Hematopoietic multipotent progenitor cell (in vitro differentiated cells): ENCODE data around the gene NELFB. TPM values are rescaled to one million over a fixed set of nuclear protein-coding genes. Genes with fewer than 3 reads are reported as not detected.
A peak's percentile ranks its signal among the peaks of the same experiment; 100 is the strongest.
"Not testable (repeated sequence)": the region's sequence is repeated elsewhere in the genome, so short reads cannot be mapped to it uniquely, and the experiment has no call there.

Source experiments
- DNase-seq, 3 donors: peaks; one replicate each; pipeline ENCODE4 v3.0.0-alpha.2; 2011 to 2015; ENCODE audit warnings: low read depth in 2 of 3, low spot score in 2 of 3
- total RNA-seq: library from RNA; depleted of rRNA; stranded (reverse); fragments of >200 nt; gene quantifications from one replicate; pipeline ENCODE4 v1.2.3, GENCODE V29; 2012

Gene NELFB
- total RNA-seq, 1 donor: 72.7 TPM

DNA sequence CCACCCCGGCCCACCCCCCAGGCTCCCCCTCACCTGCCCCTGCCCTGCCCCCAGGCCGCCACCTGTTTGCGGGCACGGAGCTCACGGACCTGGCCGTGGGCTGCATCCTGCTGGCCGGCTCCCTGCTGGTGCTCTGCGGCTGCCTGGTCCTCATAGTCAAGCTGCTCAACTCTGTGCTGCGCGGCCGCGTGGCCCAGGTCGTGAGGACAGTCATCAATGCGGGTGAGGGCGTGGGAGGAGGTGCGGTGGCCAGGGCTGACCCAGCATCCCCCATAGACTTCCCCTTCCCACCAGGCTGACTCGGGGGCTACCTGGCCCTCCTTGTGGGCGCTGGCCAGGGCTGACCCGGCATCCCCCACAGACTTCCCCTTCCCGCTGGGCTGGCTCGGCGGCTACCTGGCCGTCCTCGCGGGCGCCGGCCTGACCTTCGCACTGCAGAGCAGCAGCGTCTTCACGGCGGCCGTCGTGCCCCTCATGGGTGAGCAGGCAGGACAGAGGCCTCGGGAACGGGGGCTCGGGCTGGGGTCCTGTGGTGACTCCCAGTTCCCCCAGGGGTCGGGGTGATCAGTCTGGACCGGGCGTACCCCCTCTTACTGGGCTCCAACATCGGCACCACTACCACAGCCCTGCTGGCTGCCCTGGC lies 21.0 kb upstream of the NELFB start:
- no peak for DNase-seq

DNA sequence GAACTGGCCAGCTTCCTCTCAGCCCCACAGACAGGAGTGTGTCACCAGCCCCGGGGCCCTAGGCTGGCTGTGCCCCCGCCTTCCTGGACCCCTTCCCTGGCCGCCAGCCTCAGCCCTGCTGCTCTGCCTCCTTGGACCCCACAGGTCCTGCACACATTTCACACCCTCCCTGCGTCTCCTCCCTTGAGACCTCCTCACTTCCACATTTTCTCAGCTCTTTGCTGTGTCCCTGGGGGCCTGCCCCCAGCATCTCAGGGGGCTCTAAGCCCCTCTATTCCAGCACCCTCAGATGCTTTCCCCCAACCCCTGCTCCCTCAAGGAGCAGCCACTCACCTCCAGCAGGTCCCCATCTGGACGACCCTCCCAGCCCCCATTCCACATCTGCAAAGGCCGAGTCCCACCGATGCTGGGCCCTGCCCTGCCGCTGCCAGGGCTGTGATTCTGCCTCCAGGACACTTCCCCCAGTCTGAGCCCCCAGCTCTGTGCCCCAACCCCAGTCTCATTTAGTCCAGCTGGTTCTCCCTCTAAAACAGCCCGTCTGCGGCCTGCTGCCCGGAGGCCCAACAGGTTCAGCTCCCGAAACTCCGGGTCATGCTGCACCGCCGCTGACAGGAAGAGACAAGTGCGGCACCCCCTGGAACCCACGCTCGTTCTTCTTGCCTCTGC lies 20.2 kb upstream of the NELFB start:
- no peak for DNase-seq

DNA sequence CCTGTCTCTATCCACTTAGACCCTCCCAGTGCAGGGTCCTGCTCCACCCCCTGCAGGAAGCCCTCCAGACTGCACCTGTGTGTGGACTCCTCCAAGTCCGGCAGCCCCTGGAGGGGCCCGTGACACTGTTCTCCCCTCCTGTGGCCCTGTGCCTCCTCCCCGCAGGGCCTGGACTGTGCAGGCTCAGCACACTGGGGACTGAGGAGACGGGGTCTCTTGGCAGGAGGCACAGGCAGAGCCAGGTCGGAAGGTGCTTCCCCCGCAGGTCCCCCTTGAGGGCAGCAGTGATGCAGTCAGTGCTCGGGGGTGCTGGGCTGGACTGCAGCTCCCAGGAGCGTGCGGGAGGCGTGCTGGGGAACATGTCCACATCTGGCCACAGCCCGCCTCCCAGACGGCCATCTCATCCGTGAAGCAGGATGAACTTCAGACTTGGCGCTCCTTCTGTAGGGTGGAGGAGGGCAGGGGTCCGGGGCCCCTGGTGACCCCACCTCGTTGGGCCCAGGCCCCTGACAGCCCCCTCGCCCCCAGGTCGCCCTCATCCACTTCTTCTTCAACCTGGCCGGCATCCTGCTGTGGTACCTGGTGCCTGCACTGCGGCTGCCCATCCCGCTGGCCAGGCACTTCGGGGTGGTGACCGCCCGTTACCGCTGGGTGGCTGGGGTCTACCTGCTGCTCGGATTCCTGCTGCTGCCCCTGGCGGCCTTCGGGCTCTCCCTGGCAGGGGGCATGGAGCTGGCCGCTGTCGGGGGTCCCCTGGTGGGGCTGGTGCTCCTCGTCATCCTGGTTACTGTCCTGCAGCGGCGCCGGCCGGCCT lies 19.5 kb upstream of the NELFB start:
- no peak for DNase-seq

DNA sequence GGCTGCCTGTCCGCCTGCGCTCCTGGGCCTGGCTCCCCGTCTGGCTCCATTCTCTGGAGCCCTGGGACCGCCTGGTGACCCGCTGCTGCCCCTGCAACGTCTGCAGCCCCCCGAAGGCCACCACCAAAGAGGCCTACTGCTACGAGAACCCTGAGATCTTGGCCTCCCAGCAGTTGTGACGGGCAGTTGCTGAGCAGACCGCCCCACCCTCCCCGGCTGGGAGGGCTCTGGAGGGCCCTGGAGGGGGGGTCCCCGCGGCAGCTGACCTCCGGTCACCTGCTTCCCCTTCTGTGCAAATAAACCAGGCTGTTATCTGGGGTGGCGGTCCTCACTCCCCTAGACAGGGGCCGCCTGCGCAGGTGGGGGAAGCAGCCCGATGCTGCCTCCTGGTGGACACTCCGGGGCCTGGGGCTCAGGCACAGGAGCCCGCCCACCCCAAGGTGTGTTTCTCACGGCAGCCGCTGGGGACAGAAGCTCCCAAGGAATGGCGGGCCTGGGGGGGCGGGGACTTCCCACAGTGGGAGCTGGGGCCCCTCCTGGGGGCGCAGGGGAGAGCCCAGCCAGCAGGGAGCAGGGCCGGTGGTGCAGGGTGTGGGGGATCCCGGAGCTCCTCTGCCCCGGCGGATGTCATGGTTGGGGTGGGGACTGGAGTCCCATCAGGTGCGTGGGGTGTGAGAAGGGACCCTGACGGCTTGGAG lies 18.7 kb upstream of the NELFB start:
- peak; percentile 82 to 94 (median 91) for DNase-seq

DNA sequence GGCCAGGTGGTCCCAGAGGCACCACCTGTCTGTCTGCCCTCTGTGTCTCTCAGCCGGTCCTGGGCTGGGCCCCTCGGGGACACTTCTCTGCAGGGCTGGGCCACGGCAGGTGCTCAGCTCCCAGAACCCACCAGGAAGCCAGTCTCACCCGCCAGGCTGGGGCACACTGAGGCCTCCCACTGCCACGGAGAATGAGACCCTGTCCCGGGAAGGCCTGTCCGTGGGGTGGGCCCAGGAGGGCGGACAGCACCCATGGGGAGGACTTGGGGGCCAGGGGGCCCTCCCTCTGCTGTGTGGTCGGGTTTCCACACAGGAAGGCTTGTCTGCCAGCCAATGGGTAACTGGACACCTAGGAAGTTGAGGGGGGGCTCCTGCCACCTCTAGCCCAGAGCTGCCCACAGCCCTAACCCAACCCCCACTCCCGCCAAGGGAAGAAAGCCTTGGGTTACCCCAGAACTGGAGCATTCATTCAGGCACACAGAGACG lies 18.1 kb upstream of the NELFB start:
- DNase-seq: no peak

DNA sequence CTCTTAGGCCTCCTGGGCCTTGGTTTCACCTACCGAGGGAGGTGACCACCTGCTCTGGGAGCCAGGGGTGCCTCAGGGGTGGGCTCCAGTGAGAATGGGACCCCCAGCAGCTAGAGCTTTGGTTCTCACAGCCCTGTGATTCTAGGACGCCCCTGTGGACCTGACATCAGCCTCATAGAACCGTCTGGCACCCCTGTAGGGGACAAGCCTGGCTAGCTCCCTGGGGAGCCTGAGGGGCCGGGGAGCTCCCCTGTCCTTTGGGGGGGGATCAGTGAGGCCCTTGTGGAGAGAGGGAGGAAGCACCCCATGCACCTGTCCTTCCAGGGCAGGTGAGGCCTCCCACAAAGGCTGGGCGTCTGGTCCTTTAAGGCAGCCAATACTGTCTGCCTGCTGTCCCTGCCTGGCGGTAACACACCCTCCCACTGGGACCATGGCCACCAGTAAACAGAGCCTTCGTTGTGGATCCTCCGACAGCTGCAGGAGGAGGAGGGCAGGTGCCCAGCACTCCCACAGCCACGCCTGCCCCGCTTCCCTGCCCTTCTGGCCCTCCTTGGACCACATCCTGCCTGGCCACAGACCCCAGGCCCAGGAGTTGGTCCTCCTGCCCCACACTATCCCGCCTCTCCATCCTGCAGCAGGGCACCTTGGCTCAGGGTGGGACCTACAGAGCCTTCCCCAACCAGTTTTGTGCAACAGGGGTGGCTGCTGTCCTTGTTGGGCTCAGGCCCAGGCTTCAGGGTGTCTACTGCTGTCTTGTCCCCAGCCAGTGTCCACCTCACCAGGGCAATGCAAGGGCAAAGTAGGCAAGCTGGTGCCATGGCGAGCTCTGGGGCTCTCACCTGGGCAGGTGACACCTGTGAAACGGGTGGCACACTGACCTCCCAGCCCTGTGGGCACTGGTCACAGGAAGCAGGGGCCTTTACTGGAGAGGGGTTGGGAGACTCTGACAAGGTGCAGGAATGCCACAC lies 17.1 kb upstream of the NELFB start:
- DNase-seq: no peak

DNA sequence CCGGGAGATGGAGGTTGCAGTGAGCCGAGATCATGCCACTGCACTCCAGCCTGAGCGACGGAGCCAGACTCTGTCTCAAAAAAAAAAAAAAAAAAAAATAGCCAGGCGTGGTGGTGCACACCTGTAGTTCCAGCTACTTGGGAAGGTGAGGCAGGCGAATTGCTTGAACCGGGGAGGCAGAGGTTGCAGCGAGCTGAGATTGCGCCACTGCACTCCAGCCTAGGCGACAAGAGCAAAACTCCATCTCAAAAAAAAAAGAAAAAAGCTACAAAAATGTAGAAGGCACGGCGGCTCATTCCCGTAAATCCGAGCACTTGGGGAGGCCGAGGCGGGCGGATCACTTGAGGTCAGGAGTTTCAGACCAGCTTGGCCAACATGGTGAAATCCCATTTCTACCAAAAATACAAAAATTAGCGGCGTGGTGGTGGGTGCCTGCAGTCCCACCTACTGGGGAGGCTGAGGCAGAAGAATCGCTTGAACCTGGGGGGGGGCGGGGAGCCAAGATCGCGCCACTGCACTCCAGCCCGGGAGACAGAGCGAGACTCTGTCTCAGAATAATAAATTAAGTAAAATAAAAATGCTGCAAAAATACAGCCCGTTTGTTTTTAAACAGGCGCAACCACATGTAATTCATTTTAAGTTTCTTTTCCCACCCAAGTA lies 15.5 kb upstream of the NELFB start:
- not testable (repeated sequence) for DNase-seq

DNA sequence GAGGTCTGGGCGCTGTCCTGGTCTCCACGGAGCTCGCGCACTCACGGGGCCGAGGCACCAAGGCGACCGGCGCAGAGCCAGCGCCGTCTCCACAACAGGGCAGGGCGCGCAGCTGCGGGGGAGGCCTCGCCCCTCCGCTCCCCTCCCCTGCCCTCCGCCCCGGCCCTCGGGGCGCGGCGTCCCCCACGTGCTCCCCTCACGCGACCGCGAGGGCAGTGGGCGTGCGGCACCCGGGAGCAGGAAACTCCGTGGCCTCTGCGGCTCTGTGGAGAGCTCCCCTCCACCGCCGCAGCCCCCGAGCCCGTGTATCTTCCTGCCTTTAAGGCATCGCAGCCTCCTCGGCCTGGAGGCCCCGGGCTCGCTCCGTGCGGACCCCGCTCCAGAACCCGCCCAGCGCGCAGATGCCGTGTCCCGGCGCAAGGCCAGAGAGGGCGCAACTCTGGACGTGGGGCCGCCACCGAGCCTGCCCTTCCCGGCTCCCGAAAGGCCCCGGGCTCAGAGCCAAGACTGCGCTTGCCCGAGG lies 14.7 kb upstream of the NELFB start:
- peak; percentile 50 to 85 (median 83) for DNase-seq

DNA sequence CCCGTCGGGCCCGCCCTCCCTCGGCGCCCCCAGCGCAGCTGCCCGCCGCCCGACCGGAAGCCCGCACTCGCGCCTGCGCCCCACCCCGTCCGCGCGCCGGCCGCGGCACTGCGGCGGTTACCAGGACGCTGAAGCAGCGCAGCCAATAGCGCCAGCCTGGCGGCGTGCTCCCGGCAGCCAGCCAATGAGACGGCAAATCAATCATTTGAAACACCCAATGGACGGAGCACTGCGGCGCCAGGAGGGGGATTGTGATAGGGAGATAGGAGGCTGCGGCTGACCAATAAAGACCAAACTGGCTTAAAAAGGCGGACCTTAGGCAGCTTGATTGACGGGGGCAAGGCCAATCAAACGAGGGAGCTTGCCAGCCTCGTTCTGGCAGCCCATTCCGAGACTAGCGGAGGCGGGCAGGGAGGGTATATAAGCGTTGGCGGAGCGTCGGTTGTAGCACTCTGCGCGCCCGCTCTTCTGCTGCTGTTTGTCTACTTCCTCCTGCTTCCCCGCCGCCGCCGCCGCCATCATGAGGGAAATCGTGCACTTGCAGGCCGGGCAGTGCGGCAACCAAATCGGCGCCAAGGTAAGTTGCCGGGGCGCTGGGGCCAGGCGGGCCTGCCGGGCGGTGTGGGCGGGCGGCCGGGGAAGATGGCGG lies 14.2 kb upstream of the NELFB start, which contains the start of gene TUBB4B:
TSS of gene TUBB4B (plus strand) at position 447 of the 649 bp plus-strand sequence. CDS start at position 521, 74 bp downstream.
- DNase-seq: peak; percentile 99 to 100 (median 100)

DNA sequence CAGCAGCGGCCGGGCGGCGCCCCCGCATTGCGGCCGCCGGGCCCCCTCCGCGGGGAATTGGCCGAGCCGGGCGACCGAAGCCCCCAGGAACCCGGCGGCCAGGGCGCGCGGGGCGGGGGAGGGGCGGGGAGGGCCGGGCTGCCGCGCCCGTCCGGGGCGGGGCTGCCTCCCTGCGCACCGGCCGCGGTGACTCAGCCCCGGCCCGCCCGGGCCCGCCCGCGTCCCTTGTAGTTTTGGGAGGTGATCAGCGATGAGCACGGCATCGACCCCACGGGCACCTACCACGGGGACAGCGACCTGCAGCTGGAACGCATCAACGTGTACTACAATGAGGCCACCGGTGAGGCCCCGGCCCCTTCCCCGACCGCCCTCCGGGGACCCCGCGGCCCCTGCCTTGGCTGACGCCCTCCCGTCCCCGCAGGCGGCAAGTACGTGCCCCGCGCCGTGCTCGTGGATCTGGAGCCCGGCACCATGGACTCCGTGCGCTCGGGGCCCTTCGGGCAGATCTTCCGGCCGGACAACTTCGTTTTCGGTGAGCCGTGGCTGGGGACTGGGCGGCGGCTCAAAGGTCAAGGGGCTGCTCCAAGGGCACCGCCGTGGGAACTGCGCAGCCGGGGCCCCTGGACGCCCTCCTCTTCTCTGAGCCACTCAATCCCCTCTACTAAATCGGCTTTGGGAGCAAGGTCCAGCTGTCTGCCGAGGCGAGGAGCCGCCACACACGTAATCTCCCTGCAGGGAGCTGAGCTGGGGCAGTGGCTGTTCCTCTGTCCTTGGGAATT lies 13.4 kb upstream of the NELFB start:
- DNase-seq: peak in 2 of 3 donors; percentile 46 to 63

DNA sequence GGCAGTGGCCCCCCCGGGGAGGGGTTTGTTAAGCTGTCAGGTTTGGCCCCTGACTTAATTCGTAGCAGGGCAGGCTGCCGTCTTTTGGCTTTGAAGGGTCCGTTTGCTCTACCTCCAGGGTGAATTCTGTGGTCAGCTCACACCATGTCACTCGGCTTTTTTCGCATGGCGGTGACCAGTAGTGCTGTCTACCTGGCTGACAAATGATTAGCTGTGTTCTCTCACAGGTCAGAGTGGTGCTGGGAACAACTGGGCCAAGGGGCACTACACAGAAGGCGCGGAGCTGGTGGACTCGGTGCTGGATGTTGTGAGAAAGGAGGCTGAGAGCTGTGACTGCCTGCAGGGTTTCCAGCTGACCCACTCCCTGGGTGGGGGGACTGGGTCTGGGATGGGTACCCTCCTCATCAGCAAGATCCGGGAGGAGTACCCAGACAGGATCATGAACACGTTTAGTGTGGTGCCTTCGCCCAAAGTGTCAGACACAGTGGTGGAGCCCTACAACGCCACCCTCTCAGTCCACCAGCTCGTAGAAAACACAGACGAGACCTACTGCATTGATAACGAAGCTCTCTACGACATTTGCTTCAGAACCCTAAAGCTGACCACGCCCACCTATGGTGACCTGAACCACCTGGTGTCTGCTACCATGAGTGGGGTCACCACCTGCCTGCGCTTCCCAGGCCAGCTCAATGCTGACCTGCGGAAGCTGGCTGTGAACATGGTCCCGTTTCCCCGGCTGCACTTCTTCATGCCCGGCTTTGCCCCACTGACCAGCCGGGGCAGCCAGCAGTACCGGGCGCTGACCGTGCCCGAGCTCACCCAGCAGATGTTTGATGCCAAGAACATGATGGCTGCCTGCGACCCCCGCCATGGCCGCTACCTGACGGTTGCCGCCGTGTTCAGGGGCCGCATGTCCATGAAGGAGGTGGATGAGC lies 12.6 kb upstream of the NELFB start:
- DNase-seq: no peak

DNA sequence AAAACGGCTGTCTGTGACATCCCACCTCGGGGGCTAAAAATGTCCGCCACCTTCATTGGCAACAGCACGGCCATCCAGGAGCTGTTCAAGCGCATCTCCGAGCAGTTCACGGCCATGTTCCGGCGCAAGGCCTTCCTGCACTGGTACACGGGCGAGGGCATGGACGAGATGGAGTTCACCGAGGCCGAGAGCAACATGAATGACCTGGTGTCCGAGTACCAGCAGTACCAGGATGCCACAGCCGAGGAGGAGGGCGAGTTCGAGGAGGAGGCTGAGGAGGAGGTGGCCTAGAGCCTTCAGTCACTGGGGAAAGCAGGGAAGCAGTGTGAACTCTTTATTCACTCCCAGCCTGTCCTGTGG lies 11.9 kb upstream of the NELFB start:
- DNase-seq: not testable (repeated sequence)

DNA sequence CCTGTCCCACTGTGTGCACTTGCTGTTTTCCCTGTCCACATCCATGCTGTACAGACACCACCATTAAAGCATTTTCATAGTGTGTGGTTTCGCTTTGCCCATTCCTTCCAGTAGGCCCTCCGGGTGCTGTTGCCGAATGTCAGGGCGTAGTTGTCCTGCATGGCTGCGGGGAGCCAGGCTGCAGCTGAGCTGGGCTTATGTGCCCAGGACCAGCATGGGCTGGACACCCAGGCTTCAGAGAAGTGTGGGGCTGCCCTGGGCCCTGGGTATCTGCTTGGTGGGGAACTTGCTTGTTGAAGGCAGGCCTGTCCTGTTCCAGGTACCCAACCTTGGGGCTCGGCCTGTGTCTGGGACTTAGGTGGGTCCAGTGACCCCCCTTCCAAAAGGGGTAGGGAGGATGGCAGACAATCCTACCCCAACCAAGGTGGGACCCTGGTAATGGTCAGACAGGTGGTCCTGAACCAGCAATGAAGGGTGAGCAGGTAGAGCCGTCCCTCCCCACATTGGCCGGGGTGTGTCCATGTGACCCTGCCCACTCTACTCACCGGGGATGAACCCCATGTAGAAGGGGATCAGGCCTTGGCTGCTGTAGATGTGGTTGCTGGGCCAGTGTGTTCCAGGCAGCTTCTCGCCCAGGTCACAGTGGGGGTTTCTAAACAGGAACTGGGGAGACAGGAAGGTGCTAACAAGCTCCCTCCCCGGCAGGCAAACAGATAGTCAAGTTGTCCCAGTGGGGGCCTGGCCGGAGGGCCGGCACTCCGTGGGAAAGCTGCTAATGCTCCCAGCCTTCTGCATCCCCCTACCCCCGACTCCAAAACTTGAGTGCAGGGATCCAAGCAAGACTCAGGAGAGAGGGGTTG lies 11.3 kb upstream of the NELFB start:
- DNase-seq: no peak

DNA sequence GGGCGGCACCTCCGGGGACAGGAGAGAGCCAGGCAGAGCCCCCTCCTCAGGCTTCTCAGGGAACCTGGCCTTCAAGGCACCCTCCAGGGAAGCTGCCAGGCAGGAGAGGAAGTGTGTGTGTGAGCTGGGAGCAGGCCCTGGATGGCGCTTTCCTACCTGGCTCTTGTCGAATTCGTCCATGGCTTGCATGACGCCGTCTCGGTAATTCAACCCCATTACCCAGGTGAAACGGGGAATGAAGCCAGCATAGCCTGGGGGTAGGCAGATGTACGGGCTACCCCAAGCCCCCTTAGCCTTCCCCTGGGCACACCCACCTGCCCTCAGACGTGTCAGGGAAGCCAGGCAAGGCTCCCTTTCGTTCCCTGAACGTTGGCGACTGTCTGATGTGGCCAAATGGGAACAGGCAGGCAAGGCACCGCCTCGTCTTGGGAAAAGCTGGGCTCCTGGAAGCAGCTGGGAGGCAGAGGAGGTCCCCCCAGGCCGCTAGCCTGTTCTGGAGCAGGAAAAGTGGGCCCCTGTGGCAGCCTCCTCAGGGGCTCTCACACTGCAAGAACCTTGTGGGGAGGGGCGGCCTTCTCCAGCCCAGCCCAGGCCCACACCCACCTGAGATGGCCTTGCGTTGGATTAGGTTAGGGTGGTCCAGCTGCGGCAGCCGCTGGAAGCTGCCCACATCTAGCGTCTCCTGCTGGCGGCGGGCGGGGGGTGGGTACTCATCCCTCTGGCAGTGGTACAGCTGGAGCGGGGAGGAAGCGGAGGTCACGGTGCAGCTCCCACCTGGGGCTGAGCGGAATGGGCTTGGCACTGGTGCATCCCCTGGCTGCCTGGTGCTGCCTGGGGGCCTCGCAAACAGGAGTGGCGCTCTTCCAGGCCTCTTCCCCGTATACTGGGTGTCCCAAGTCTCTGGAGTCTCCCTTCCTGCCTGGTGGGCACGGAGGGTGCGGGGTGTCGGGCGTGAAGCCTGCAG lies 10.4 kb upstream of the NELFB start:
- DNase-seq: no peak
